Type B pancreatic cell (in vitro differentiated cells): ENCODE results near the gene DEFB115. TPM values are rescaled to one million over a fixed set of nuclear protein-coding genes. Genes with fewer than 3 reads are reported as not detected.

Experiments used
- DNase-seq: peaks from one replicate; pipeline ENCODE4 v3.0.0; 2021; ENCODE audit warnings: mixed read lengths; ENCODE audit not compliant: unreplicated experiment; ENCODE audit errors: extremely low spot score
- H3K27ac Mint-ChIP-seq: 2 replicates; pipeline ENCODE4 v1.8.0; 2021; ENCODE audit warnings: mild to moderate bottlenecking, mixed read lengths
- H3K27me3 Mint-ChIP-seq: 2 replicates; pipeline ENCODE4 v1.8.0; 2021; ENCODE audit warnings: mixed read lengths
- H3K36me3 Mint-ChIP-seq: 2 replicates; pipeline ENCODE4 v1.8.0; 2021; ENCODE audit warnings: mixed read lengths
- H3K4me1 Mint-ChIP-seq: one replicate; pipeline ENCODE4 v1.8.0; 2021; ENCODE audit warnings: mixed read lengths; ENCODE audit not compliant: unreplicated experiment
- H3K4me3 Mint-ChIP-seq: 2 replicates; pipeline ENCODE4 v1.8.0; 2021; ENCODE audit warnings: mild to moderate bottlenecking, mixed read lengths
- H3K9me3 Mint-ChIP-seq: 2 replicates; pipeline ENCODE4 v1.8.0; 2021; ENCODE audit warnings: mixed read lengths
- long read RNA-seq: library from polyadenylated mRNA; unstranded; transcript quantifications from one replicate; pipeline ENCODE4 v2.0.0, GENCODE V29; 2020
- total RNA-seq: library from RNA; stranded (reverse); gene quantifications from 2 replicates; pipeline ENCODE4 v1.2.1, GENCODE V29; 2021; ENCODE audit warnings: low replicate concordance
- TF ChIP-seq, protein P1 (sequence below): fragments of 200-600 bp; sonication (generic); conservative IDR thresholded peaks from 2 replicates; pipeline ENCODE4 v1.5.0; 2021; ENCODE audit warnings: antibody characterized with exemption, mild to moderate bottlenecking

Gene DEFB115, protein sequence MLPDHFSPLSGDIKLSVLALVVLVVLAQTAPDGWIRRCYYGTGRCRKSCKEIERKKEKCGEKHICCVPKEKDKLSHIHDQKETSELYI
- total RNA-seq = not detected in 2 replicates
- long read RNA-seq = 0 reads

DNA sequence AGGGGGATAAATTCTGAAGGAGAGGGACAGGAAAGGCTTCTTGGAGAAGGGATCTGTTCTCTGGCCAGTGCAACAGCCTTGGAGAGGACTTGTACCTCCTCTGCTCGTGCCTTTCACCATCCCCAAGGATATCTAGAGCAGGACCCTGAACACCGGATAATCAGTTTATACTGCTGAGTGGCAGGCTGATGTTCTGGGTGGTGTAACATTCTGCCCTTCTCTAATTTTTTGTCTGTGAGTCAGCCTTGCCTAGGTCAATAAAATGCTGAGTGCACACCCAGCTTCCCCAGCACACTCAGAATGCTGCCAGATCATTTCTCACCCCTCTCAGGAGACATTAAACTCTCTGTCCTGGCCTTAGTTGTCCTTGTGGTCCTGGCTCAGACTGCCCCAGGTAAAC lies at the start of gene DEFB115:
Gene DEFB115 (plus strand): TSS at position 301 of the 400 bp plus-strand sequence. CDS start 0 bp downstream, at position 301.
- H3K4me1 Mint-ChIP-seq = no peaks in the 10 kb centered on the region
- no peaks in the 10 kb centered on the region for H3K36me3 Mint-ChIP-seq
- no peak for DNase-seq
- peaks cover 10% of the 10 kb centered on the region for H3K9me3 Mint-ChIP-seq
- no peaks in the 10 kb centered on the region for H3K27me3 Mint-ChIP-seq
- TF ChIP-seq, protein P1, sequence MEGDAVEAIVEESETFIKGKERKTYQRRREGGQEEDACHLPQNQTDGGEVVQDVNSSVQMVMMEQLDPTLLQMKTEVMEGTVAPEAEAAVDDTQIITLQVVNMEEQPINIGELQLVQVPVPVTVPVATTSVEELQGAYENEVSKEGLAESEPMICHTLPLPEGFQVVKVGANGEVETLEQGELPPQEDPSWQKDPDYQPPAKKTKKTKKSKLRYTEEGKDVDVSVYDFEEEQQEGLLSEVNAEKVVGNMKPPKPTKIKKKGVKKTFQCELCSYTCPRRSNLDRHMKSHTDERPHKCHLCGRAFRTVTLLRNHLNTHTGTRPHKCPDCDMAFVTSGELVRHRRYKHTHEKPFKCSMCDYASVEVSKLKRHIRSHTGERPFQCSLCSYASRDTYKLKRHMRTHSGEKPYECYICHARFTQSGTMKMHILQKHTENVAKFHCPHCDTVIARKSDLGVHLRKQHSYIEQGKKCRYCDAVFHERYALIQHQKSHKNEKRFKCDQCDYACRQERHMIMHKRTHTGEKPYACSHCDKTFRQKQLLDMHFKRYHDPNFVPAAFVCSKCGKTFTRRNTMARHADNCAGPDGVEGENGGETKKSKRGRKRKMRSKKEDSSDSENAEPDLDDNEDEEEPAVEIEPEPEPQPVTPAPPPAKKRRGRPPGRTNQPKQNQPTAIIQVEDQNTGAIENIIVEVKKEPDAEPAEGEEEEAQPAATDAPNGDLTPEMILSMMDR = no peak
- no peak within 1 kb of the TSS for H3K27ac Mint-ChIP-seq
- no peak within 1 kb of the TSS for H3K4me3 Mint-ChIP-seq

DNA sequence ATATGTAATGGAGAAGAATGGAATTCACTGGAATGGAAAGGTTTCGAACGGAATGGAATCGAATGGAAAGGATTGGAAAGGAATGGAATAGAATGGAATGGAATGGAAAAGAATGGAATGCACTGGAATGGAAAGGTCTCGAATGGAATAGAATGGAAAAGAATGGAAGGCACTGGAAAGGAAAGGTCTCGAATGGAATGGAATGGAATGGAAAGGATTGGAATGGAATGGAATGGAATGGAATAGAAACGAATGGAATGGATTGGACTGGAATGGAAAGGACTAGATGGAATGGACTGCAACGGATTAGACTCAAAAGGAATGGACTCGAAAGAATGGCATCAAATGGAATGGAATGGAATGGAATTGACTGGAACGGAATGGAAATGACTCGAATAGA lies 20.5 kb upstream of the DEFB115 start:
- H3K4me3 Mint-ChIP-seq = no peak overlapping the region
- no peak overlapping the region for H3K27ac Mint-ChIP-seq
- no peaks in the 10 kb centered on the region for H3K9me3 Mint-ChIP-seq
- H3K27me3 Mint-ChIP-seq = no peaks in the 10 kb centered on the region
- no peaks in the 10 kb centered on the region for H3K36me3 Mint-ChIP-seq
- DNase-seq = no peak
- TF ChIP-seq, protein P1 = no peak
- no peaks in the 10 kb centered on the region for H3K4me1 Mint-ChIP-seq

DNA sequence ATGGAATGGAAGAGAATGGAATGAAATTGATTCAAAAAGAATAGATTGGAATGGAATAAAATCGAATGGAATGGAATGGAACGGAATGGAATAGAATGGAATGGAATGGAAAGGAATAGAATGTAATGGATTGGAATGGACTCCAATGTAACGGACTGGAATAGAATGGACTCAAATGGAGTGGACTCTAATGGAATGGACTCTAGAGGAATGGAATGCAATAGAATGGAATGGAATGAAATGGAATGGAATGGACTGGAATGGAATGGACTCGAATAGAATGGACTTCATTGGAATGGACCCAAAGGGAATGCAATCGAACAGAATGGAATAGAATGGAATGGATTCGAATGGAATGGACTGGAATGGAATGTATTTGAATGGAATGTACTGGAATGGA lies 19.7 kb upstream of the DEFB115 start:
- Mint-ChIP-seq H3K27me3 (no peaks in the 10 kb centered on the region), H3K36me3 (no peaks in the 10 kb centered on the region), H3K4me1 (no peaks in the 10 kb centered on the region), H3K27ac (no peak overlapping the region), H3K9me3 (no peaks in the 10 kb centered on the region), H3K4me3 (no peak overlapping the region)
- TF ChIP-seq, protein P1 = no peak
- no peak for DNase-seq

DNA sequence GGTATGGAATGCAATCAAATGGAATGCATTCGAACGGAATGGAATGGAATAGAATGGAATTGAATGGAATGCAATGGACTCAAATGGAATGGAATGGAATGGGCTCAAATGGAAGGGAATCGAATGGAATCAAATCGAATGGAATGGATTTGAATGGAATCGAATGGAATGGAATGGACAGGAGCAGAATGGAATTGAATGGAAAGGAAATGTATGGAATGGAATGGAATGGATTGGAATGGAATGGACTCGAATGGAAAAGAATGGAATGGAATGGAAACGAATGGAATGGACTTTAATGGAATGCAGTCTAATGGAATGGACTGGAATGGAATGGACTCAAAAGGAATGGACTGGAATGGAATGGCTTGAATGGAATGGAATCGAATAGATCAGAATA lies 18.3 kb upstream of the DEFB115 start:
- Mint-ChIP-seq H3K27ac (no peak overlapping the region), H3K36me3 (no peaks in the 10 kb centered on the region), H3K27me3 (no peaks in the 10 kb centered on the region)

DNA sequence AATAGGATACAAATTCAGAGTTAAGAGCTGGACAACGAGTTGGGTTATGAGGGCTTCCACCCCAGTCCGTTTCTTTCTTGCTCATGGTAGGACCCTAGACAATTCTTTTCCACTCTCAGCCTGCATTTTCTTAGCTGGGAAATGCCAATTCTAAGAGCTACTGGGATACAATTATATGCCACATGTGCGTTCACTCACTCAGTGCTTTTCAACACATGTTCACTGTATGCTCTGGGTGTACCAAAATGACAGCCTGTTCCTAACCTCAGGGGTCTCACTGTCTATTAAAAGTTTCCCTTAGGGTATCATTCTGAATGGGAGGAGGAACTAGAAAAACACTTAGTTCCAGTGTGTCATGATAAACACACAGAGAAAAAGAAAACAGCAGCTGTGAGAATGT lies 505 bp upstream of the DEFB115 start:
- Mint-ChIP-seq H3K27ac (no peak overlapping the region), H3K9me3 (peaks cover 10% of the 10 kb centered on the region)

More for the DNA sequence above, 18.3 kb upstream of the DEFB115 start:
- no peak for DNase-seq
- no peak overlapping the region for H3K4me3 Mint-ChIP-seq
- H3K4me1 Mint-ChIP-seq = no peaks in the 10 kb centered on the region
- TF ChIP-seq, protein P1 = no peak
- H3K9me3 Mint-ChIP-seq = no peaks in the 10 kb centered on the region

More for the DNA sequence above, 505 bp upstream of the DEFB115 start:
- Mint-ChIP-seq H3K27me3 (no peaks in the 10 kb centered on the region), H3K4me1 (no peaks in the 10 kb centered on the region), H3K36me3 (no peaks in the 10 kb centered on the region), H3K4me3 (no peak overlapping the region)
- DNase-seq = no peak
- TF ChIP-seq, protein P1 = no peak
